ENCODE measurements around the gene STYXL1. TPM values are rescaled to one million over a fixed set of nuclear protein-coding genes. Genes with fewer than 3 reads are reported as not detected.

The STYXL1 gene
- total RNA-seq, 2 donors from 2014 or later = 20.8 to 24.7 TPM

DNA sequence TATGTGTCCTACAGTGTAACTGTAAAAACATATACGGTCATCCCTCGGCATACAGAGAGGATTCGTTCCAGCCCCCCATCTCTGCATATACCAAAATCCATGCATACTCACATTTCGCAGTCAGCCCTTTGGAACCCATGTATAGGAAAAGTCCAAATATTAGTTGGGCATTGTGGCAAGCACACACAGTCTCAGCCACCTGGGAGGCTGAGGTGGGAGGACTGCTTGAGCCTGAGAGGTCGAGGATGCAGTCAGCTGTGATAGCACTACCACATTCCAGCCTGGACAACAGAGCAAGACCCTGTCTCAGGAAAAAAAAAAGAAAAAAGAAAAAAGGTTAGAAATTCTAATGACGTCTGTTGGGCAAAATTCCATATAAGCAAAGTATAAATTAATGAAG lies 29.2 kb upstream of the STYXL1 start:
- Histone ChIP-seq H3K4me3 (no peak overlapping the region), H3K4me1 (no peaks in the 10 kb centered on the region), H3K27ac (no peak overlapping the region), H3K9me3 (peaks cover 0 to 10% (median 0%) of the 10 kb centered on the region in 3 donors), H3K27me3 (no peaks in the 10 kb centered on the region), H3K36me3 (replicated peaks in 1 of 2; ENCODE audit: insufficient read depth in 1 of 2, low read depth in 2 of 2) (no peaks in the 10 kb centered on the region)
- DNase-seq (no peak), ATAC-seq (no peak)
- 85 to 86% methylated on average over 6 of the region's 6 CpGs for WGBS, 2 donors
- no peak for TF ChIP-seq POLR2A (IDR thresholded peaks at IDR 0.05)
- TF ChIP-seq, protein P1, sequence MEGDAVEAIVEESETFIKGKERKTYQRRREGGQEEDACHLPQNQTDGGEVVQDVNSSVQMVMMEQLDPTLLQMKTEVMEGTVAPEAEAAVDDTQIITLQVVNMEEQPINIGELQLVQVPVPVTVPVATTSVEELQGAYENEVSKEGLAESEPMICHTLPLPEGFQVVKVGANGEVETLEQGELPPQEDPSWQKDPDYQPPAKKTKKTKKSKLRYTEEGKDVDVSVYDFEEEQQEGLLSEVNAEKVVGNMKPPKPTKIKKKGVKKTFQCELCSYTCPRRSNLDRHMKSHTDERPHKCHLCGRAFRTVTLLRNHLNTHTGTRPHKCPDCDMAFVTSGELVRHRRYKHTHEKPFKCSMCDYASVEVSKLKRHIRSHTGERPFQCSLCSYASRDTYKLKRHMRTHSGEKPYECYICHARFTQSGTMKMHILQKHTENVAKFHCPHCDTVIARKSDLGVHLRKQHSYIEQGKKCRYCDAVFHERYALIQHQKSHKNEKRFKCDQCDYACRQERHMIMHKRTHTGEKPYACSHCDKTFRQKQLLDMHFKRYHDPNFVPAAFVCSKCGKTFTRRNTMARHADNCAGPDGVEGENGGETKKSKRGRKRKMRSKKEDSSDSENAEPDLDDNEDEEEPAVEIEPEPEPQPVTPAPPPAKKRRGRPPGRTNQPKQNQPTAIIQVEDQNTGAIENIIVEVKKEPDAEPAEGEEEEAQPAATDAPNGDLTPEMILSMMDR (IDR thresholded peaks at IDR 0.05) = no peak
- intact Hi-C loops (cut with DNase I) = no loop called here

DNA sequence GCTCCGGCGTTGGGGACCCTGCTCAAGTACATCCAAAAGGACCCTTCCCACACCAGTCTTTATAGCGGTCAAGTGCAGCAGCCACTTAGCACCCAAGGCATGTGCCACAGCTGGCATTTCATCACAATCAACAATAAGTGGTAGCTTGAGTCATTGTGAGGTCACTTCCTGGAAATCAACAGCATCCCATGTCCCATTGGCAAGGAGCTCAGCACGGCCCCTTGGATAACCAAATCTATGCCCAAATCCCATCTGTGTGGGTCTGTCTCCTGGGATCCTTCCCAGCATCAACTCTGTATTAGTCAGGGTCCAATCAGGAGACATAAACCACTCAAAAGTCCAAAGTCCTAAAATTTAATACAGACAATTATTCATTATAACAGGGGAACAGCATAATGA lies 27.2 kb upstream of the STYXL1 start:
- H3K27me3 ChIP-seq = no peaks in the 10 kb centered on the region
- no peaks in the 10 kb centered on the region for H3K36me3 ChIP-seq (replicated peaks in 1 of 2; ENCODE audit: insufficient read depth in 1 of 2, low read depth in 2 of 2)
- H3K9me3 ChIP-seq = peaks cover 0 to 10% (median 0%) of the 10 kb centered on the region in 3 donors
- no peak overlapping the region for H3K4me3 ChIP-seq
- no peak overlapping the region for H3K27ac ChIP-seq
- DNase-seq = no peak
- intact Hi-C loops (cut with DNase I) = no loop called here
- no peak for ATAC-seq
- no peak for TF ChIP-seq POLR2A (IDR thresholded peaks at IDR 0.05)
- no peaks in the 10 kb centered on the region for H3K4me1 ChIP-seq
- WGBS, 2 donors = 95 to 100% methylated on average over 2 to 4 of the region's 4 CpGs

DNA sequence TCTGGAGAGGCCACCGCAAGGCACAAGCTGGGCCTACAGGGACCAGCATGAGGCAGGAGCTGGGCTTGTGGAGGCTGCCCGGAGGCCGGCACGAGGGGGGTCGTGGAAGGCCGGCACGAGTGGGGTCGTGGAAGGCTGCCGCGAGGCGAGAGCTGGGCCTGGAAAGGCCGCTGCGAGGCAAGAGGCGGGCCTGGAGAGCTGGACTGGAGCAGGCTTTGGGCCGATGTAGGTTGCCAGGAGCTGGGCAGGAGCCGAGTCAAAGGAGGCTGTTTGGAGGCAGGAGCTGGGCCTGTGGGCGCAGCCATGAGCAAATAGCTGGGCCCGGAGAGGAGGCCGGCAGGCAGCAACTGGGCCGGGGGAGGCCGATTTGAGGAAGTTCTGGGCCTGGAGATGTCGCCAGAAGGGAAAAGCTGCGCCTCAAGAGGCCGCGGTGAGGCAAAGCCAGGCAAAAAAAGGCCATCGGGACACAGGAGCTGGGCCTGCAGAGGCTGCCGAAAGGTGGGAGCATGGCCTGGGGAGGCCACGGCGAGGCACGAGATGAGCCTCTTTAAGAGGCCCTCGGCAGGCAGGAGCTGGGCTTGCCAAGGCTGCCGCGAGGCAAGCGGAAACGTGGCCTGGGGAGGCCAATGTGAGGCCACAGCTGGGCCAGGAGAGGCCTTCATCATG lies 26.6 kb upstream of the STYXL1 start:
- DNase-seq = no peak
- Histone ChIP-seq H3K4me1 (no peaks in the 10 kb centered on the region), H3K4me3 (no peak overlapping the region), H3K36me3 (replicated peaks in 1 of 2; ENCODE audit: insufficient read depth in 1 of 2, low read depth in 2 of 2) (no peaks in the 10 kb centered on the region), H3K27me3 (no peaks in the 10 kb centered on the region), H3K9me3 (peaks cover 0 to 10% (median 0%) of the 10 kb centered on the region in 3 donors), H3K27ac (no peak overlapping the region)
- no peak for ATAC-seq
- TF ChIP-seq, protein P1 (IDR thresholded peaks at IDR 0.05) = no peak
- TF ChIP-seq POLR2A (IDR thresholded peaks at IDR 0.05) = no peak
- WGBS, 2 donors = 96% methylated on average over 34 to 35 of the region's 35 CpGs
- intact Hi-C loops (cut with DNase I) = no loop called here

DNA sequence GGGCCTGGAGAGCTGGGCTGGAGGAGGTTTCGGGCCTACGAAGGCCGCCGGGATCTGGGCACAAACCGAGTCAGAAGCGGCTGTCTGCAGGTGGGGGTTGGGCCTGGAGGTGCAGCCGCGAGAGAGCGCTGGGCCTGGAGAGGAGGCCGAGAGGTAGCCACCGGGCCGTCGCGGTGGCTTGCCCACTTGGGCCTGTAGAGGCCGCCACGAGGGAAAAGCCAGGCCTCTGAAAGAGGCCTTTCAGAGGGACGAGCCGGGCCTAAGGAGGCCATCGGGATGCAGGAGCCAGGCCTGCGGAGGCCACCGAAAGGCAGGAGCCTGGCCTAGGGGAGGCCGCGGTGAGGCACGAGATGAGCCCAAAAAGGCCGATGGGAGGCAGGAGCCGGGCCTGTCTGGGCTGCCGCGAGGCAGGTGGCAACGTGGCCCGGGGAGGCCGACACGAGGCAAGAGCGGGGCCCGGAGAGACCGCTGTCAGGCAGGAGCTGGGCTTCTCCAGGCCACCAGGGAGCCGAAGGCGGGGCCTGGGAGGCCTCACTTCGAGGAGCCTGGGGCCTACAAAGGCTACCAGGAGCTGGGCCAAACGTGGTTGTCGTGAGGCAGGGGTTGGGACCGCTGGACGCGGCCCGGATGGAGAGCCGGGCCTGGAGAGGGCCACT lies 25.7 kb upstream of the STYXL1 start:
- Histone ChIP-seq H3K27ac (no peak overlapping the region), H3K4me1 (no peaks in the 10 kb centered on the region), H3K9me3 (peaks cover 0 to 10% (median 0%) of the 10 kb centered on the region in 3 donors), H3K4me3 (no peak overlapping the region), H3K27me3 (no peaks in the 10 kb centered on the region), H3K36me3 (replicated peaks in 1 of 2; ENCODE audit: insufficient read depth in 1 of 2, low read depth in 2 of 2) (no peaks in the 10 kb centered on the region)
- DNase-seq (no peak), ATAC-seq (no peak)
- intact Hi-C loops (cut with DNase I) = no loop called here
- TF ChIP-seq, protein P1 (IDR thresholded peaks at IDR 0.05) = no peak
- no peak for TF ChIP-seq POLR2A (IDR thresholded peaks at IDR 0.05)
- WGBS, 2 donors = 91 to 95% methylated on average over 32 to 43 of the region's 45 CpGs

DNA sequence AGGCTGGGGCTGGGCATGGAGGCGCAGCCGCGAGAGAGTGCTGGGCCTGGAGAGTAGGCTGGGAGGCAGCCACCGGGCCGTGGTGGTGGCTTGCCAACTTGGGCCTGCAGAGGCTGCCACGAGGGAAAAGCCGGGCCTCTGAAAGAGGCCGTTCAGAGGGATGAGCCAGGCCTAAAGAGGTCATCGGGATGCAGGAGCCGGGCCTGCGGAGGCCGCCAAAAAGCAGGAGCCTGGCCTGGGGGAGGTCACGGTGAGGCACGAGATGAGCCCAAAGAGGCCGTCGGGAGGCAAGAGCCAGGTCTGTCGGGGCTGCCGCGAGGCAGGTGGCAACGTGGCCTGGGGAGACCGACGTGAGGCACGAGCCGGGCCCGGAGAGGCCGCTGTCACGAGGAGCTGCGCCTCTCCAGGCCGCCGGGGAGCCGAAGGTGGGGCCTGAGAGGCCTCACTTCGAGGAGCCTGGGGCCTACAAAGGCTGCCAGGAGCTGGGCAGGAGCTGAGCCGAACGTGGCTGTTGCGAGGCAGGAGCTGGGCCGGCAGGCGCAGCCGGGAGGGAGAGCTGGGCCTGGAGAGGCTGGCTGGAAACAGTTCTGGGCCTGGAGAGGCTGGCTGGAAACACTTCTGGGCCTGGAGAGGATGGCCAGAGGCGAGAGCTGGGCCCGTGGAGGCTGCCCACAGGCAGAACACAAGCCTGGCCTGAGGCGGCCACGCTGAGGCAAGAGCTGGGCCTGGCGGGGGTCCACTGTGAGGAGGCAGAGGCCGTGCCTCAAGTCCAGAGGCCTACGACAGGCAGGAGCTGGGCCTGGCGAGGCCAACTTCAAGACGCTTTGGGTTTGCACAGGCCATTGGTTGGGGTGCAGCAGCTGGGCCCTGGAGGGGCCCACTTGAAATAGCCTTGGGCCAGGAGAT lies 24.7 kb upstream of the STYXL1 start:
- intact Hi-C loops (cut with DNase I) = no loop called here
- Histone ChIP-seq H3K4me3 (no peak overlapping the region), H3K9me3 (peaks cover 0 to 10% (median 0%) of the 10 kb centered on the region in 3 donors), H3K27me3 (no peaks in the 10 kb centered on the region), H3K4me1 (no peaks in the 10 kb centered on the region), H3K27ac (no peak overlapping the region), H3K36me3 (replicated peaks in 1 of 2; ENCODE audit: insufficient read depth in 1 of 2, low read depth in 2 of 2) (no peaks in the 10 kb centered on the region)
- WGBS, 2 donors = 93 to 94% methylated on average over 39 to 45 of the region's 47 CpGs
- DNase-seq (no peak), ATAC-seq (no peak)
- TF ChIP-seq, protein P1 (IDR thresholded peaks at IDR 0.05) = no peak
- no peak for TF ChIP-seq POLR2A (IDR thresholded peaks at IDR 0.05)

Data from body of pancreas (tissue), 4 donors.